NB4 (cell line): ENCODE results near the gene MSRB1.

Experiments used
- MYC ChIP-seq: IDR thresholded peaks from 2 replicates; pipeline ENCODE4 v1.6.1; 2011; ENCODE audit warnings: low read depth, low read length
- POLR2A ChIP-seq: IDR thresholded peaks from 2 replicates; pipeline ENCODE4 v1.6.1; 2011; ENCODE audit warnings: mild to moderate bottlenecking; ENCODE audit not compliant: insufficient read length; ENCODE audit errors: extremely low read depth
- TF ChIP-seq, protein P1 (sequence below): IDR thresholded peaks from one replicate; pipeline ENCODE4 v1.5.1; 2012; ENCODE audit warnings: low read depth, low read length
- TF ChIP-seq, protein P2 (sequence below): IDR thresholded peaks from 2 replicates; pipeline ENCODE4 v1.6.1; 2011; ENCODE audit warnings: low read depth, low read length

DNA sequence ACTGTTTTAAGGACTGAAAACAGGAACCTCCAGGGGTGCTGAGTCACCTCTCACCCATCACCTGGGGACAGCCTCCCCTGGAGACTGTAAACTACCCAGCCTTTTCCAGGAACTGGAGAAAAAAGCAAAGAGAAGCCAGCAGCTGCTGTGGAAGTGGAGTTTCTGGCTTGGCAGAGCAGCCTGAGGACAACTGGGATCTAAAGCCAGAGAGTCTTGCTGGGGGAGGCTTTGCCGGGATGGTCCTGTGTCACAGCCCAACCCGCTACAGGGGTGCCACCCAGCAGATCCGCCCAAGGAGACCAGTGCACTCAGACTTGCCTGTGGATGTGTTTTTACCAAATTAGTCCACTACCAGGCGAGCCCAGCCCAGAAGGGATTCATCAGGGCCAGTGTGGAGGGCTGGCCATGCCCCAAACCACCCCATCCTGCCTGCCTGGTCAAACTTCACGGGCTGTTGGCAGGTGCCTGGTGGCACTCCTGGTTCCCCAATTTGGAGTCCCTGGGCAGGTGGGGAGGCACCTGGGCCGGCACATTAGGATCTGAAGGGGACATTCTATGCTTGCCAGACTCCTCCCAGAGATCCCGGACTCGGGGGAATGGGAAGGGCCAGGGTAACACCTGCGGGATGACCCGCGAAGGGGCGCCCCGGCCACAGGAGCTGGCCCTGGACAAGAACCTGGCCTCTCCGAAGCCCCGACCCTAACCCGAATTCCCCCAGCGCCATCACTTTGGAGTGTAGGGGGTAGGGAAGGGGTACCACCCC lies 771 bp downstream of the MSRB1 start:
- TF ChIP-seq, protein P1, sequence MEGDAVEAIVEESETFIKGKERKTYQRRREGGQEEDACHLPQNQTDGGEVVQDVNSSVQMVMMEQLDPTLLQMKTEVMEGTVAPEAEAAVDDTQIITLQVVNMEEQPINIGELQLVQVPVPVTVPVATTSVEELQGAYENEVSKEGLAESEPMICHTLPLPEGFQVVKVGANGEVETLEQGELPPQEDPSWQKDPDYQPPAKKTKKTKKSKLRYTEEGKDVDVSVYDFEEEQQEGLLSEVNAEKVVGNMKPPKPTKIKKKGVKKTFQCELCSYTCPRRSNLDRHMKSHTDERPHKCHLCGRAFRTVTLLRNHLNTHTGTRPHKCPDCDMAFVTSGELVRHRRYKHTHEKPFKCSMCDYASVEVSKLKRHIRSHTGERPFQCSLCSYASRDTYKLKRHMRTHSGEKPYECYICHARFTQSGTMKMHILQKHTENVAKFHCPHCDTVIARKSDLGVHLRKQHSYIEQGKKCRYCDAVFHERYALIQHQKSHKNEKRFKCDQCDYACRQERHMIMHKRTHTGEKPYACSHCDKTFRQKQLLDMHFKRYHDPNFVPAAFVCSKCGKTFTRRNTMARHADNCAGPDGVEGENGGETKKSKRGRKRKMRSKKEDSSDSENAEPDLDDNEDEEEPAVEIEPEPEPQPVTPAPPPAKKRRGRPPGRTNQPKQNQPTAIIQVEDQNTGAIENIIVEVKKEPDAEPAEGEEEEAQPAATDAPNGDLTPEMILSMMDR, result no peak
- TF ChIP-seq MYC (no peak), POLR2A (no peak)
- TF ChIP-seq, protein P2, sequence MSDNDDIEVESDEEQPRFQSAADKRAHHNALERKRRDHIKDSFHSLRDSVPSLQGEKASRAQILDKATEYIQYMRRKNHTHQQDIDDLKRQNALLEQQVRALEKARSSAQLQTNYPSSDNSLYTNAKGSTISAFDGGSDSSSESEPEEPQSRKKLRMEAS, result no peak
